A673 (cell line): ENCODE measurements around the gene NID1.

Experiments used
- EZH2 ChIP-seq: fragments of 200-600 bp; sonication (generic); IDR thresholded peaks from 2 replicates; pipeline ENCODE4 v1.6.1; 2017; ENCODE audit warnings: borderline replicate concordance, low read depth, mild to moderate bottlenecking, mixed read lengths, antibody characterized with exemption, low read length; ENCODE audit not compliant: poor library complexity, severe bottlenecking
- TF ChIP-seq, protein P1 (sequence below): fragments of 300-800, 200-600 bp; sonication (generic); conservative IDR thresholded peaks from 2 replicates; pipeline ENCODE4 v1.5.1; 2017; ENCODE audit warnings: low read depth, mild to moderate bottlenecking, antibody characterized with exemption, low read length, moderate library complexity, mixed read lengths

DNA sequence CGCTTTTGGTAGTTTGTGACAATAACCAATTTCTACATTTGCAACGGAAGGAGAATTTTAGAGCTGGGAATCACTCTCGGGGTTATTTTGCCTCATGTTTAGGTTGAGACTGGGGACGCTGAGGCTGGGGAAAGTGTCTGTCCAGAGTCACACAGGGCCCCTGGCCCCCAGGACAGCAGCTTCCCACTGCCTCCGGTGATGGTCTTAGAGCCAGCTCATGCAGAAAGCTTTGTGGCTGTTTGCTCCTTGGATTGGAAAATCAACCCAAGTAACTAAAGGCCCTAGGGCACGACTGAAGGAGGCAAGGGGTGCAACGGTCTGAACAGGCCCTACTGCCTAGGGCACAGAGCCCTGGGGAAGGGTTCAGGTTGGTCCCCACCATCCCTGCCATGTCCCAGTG is 72.0 kb downstream of the NID1 start:
- TF ChIP-seq, protein P1, sequence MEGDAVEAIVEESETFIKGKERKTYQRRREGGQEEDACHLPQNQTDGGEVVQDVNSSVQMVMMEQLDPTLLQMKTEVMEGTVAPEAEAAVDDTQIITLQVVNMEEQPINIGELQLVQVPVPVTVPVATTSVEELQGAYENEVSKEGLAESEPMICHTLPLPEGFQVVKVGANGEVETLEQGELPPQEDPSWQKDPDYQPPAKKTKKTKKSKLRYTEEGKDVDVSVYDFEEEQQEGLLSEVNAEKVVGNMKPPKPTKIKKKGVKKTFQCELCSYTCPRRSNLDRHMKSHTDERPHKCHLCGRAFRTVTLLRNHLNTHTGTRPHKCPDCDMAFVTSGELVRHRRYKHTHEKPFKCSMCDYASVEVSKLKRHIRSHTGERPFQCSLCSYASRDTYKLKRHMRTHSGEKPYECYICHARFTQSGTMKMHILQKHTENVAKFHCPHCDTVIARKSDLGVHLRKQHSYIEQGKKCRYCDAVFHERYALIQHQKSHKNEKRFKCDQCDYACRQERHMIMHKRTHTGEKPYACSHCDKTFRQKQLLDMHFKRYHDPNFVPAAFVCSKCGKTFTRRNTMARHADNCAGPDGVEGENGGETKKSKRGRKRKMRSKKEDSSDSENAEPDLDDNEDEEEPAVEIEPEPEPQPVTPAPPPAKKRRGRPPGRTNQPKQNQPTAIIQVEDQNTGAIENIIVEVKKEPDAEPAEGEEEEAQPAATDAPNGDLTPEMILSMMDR, result no peak
- TF ChIP-seq EZH2, result no peak
